ENCODE results near the gene TMLHE. TPM values are rescaled to one million over a fixed set of nuclear protein-coding genes. Genes with fewer than 3 reads are reported as not detected.
"Not testable (repeated sequence)": the region's sequence is repeated elsewhere in the genome, so short reads cannot be mapped to it uniquely, and the experiment has no call there.

Gene TMLHE, protein sequence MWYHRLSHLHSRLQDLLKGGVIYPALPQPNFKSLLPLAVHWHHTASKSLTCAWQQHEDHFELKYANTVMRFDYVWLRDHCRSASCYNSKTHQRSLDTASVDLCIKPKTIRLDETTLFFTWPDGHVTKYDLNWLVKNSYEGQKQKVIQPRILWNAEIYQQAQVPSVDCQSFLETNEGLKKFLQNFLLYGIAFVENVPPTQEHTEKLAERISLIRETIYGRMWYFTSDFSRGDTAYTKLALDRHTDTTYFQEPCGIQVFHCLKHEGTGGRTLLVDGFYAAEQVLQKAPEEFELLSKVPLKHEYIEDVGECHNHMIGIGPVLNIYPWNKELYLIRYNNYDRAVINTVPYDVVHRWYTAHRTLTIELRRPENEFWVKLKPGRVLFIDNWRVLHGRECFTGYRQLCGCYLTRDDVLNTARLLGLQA
- 8.1 TPM for polyA plus RNA-seq (2013, experiment 1 of 2)
- 9.1 TPM for polyA plus RNA-seq (2013, experiment 2 of 2)

DNA sequence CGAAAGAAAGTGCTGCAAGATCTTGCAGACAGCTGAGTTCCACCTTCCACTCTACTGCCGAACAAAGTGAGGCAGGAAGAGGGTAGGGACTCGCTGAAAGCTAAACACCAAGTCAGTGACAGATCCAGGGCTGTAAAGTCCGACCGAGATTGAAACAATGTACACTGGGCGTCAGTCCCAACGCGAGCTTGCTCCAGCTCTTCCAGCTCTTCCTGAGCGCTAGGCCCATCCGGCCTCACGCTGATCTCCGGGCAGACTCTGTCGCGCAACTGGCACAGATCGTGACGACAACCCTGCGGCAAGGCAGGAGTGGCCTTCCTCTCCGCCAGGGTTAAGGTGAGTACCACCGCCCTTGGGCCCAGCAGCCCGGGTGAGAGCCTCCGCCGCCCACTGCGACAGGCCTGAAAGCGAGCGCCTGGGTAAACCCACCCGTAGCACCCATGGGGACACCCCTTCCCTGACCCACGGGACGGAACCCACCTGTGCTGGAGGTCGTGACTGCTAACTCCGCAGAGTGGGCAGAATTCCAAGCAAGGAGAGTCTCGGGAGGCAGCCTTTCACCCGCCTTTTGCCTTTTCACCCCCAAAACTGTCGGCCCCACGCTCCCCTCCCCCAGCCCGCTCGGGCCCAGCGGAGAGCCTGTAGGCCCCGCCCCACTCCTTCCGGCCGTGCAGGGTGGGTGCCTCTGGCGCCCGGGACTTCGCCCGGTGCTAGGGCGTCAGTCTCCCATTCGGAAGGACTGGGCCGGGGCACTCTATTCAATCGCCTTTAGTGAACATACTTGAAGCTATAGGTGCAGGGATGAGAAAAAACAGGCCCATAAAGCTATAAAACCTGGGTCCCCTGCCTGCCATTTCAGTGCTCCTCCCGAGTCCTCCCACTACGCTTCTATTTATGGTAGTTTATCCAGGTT lies at the start of gene TMLHE, which contains the start of gene SPRY3:
Gene TMLHE, minus strand, starts transcription at position 641 of the 913 bp plus-strand sequence. CDS start 67,676 bp downstream, outside the sequence.
Gene SPRY3, plus strand, starts transcription at position 275 of the 913 bp plus-strand sequence.
- peak within 1 kb of the TSS; percentile 86 for H3K4me3 ChIP-seq (ENCODE audit: low read length)
- no peaks in the 10 kb centered on the region for H3K27me3 ChIP-seq (ENCODE audit: insufficient read depth, low read length)
- H3K9ac ChIP-seq (ENCODE audit: low read depth, low read length): peak within 1 kb of the TSS; percentile 84
- H3K4me1 ChIP-seq (ENCODE audit: insufficient read depth, low read length): no peaks in the 10 kb centered on the region
- H3K9me3 ChIP-seq (ENCODE audit: insufficient read depth, low read depth, low read length): no peaks in the 10 kb centered on the region
- WGBS: 3% methylated on average over 47 of the region's 50 CpGs
- no peaks in the 10 kb centered on the region for H3K36me3 ChIP-seq (ENCODE audit: insufficient read depth, low read length)
- H3K27ac ChIP-seq (ENCODE audit: low read depth, low read length): no peak within 1 kb of the TSS

DNA sequence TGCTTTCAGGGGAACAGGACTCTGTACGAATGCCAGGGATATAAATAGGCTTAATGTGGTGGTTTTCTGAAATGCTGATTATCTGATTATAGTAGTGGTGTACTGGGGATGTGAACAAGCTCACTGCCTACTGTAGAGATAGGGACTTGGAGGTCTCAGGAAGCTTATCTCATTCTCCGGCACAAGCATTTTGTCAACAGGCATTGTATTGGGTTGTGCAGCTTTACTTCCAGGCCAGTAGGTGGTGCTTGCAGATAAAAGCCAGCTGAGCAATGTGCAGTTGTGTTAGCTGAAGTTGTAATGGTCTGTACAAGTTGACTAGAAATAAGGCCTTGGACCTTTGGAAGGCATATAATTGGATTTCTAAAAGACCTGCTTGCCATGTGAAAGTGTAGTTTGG lies 49.5 kb upstream of the TMLHE start:
- Histone ChIP-seq H3K9me3 (ENCODE audit: insufficient read depth, low read depth, low read length) (no peaks in the 10 kb centered on the region), H3K9ac (ENCODE audit: low read depth, low read length) (no peak overlapping the region), H3K4me3 (ENCODE audit: low read length) (no peak overlapping the region), H3K27ac (ENCODE audit: low read depth, low read length) (no peak overlapping the region), H3K27me3 (ENCODE audit: insufficient read depth, low read length) (no peaks in the 10 kb centered on the region), H3K36me3 (ENCODE audit: insufficient read depth, low read length) (no peaks in the 10 kb centered on the region), H3K4me1 (ENCODE audit: insufficient read depth, low read length) (no peaks in the 10 kb centered on the region)
- 68% methylated on average over 2 of the region's 2 CpGs for WGBS

DNA sequence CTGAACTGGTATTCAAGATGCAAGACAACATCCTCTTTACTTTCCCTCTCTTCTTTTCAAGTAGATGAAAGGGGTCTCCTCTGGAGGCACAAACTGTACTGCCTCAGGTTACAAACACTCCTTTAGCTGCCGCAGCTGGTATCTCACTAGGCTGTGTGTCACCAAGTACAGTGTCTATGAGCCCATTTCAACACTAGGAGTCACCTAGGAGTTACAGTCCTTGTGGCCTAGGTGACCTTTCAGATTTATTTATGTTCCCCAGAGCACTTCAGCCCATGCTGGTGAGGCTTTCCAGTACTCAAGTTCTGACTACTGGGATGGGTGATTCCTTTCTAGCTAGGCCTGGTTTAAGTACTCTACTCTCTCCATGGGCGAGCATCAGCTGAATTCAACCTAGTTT lies 32.4 kb upstream of the TMLHE start:
- 92% methylated on average over 2 of the region's 2 CpGs for WGBS
- H3K4me1 ChIP-seq (ENCODE audit: insufficient read depth, low read length): no peaks in the 10 kb centered on the region
- H3K4me3 ChIP-seq (ENCODE audit: low read length): no peak overlapping the region
- no peak overlapping the region for H3K9ac ChIP-seq (ENCODE audit: low read depth, low read length)
- H3K36me3 ChIP-seq (ENCODE audit: insufficient read depth, low read length): no peaks in the 10 kb centered on the region
- H3K27me3 ChIP-seq (ENCODE audit: insufficient read depth, low read length): no peaks in the 10 kb centered on the region
- no peak overlapping the region for H3K27ac ChIP-seq (ENCODE audit: low read depth, low read length)
- H3K9me3 ChIP-seq (ENCODE audit: insufficient read depth, low read depth, low read length): no peaks in the 10 kb centered on the region

DNA sequence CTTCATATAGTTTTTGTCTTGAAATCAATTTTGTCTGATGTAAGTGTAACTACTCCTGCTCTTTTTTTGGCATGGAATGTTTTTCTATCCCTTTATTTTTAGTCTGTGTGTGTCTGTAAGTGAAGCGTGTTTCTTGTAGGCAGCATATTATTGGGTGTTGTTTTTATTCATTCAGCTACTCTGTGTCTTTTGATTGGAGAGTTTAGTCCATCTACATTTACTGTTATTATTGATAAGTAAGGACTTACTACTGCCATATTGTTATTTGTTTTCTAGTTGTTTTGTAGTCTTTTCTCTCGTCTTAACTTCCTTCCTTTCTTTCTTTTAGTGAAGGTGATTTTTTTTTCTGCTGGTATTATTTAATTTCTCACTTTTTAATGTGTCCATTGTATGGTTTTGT lies 30.5 kb upstream of the TMLHE start:
- Histone ChIP-seq H3K27ac (ENCODE audit: low read depth, low read length) (no peak overlapping the region), H3K9me3 (ENCODE audit: insufficient read depth, low read depth, low read length) (no peaks in the 10 kb centered on the region), H3K27me3 (ENCODE audit: insufficient read depth, low read length) (no peaks in the 10 kb centered on the region), H3K4me1 (ENCODE audit: insufficient read depth, low read length) (no peaks in the 10 kb centered on the region), H3K4me3 (ENCODE audit: low read length) (no peak overlapping the region), H3K9ac (ENCODE audit: low read depth, low read length) (no peak overlapping the region), H3K36me3 (ENCODE audit: insufficient read depth, low read length) (no peaks in the 10 kb centered on the region)
- WGBS: no CpG with 5 or more reads among the region's 2 CpGs

DNA sequence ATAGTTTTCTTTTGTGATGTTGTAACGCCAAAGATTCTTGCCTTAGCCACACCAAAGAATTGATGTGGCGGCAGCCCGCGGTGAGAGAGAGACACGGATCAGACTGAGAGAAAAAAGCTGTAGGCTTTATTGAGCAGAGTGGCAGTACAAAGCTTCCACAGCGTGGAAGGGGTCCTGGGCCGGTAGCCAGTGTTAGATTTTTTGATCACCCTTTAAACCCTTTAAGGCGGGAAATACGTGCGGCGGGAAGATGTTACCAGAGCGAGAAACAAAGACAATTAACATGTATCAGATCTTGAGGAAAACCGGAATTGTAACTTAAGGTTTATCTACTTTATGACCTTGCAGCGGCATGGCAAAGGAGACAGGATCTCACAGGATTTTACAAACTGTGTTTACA lies 28.6 kb upstream of the TMLHE start:
- H3K27me3 ChIP-seq (ENCODE audit: insufficient read depth, low read length); H3K9me3 ChIP-seq (ENCODE audit: insufficient read depth, low read depth, low read length); H3K4me1 ChIP-seq (ENCODE audit: insufficient read depth, low read length); H3K36me3 ChIP-seq (ENCODE audit: insufficient read depth, low read length): not testable (repeated sequence)
- H3K9ac ChIP-seq (ENCODE audit: low read depth, low read length): peak overlapping the region; percentile 83
- peak overlapping the region; percentile 57 for H3K4me3 ChIP-seq (ENCODE audit: low read length)
- 0 out of 2 replicates have a peak overlapping the region, but pooled peaks have one; percentile 25 for H3K27ac ChIP-seq (ENCODE audit: low read depth, low read length)
- WGBS: 51% methylated on average over 14 of the region's 14 CpGs

DNA sequence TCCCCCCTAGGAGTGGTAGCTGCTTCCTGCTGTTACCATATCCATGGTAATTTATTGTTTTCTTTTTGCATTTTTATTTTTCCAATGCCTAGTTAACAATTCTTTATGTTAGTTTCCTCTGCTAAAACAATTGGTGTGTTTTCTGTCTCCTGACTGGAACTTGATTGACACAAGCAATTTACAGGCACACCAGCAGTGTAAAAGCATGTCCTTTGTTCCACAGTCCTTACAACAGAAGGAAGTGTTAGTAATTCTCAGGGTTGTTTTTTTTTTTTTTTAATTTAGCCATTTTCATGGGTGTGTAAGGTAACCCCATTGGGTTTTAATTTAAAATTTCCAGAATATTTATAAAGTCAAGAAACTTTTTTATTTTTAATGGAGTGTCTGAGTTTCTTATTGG lies 25.0 kb upstream of the TMLHE start:
- no peak overlapping the region for H3K9ac ChIP-seq (ENCODE audit: low read depth, low read length)
- no peaks in the 10 kb centered on the region for H3K36me3 ChIP-seq (ENCODE audit: insufficient read depth, low read length)
- H3K27me3 ChIP-seq (ENCODE audit: insufficient read depth, low read length): no peaks in the 10 kb centered on the region
- H3K4me3 ChIP-seq (ENCODE audit: low read length): no peak overlapping the region
- no peak overlapping the region for H3K27ac ChIP-seq (ENCODE audit: low read depth, low read length)
- H3K9me3 ChIP-seq (ENCODE audit: insufficient read depth, low read depth, low read length): no peaks in the 10 kb centered on the region
- peaks cover 7% of the 10 kb centered on the region for H3K4me1 ChIP-seq (ENCODE audit: insufficient read depth, low read length)

DNA sequence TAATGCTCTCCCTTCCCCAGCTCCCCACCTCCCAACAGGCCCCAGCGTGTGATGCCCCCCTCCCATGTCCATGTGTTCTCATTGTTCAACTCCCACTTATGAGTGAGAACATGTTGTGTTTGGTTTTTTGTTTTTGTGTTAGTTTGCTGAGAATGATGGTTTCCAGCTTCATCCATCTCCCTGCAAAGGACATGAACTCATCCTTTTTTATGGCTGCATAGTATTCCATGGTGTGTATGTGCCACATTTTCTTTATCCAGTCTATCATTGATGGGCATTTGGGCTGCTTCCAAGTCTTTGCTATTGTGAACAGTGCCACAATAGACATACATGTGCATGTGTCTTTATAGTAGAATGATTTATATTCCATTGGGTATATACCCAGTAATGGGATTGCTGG lies 22.3 kb upstream of the TMLHE start:
- H3K9ac ChIP-seq (ENCODE audit: low read depth, low read length); H3K27ac ChIP-seq (ENCODE audit: low read depth, low read length); H3K9me3 ChIP-seq (ENCODE audit: insufficient read depth, low read depth, low read length); H3K4me1 ChIP-seq (ENCODE audit: insufficient read depth, low read length); H3K36me3 ChIP-seq (ENCODE audit: insufficient read depth, low read length); H3K27me3 ChIP-seq (ENCODE audit: insufficient read depth, low read length); H3K4me3 ChIP-seq (ENCODE audit: low read length): not testable (repeated sequence)
- no CpG with 5 or more reads among the region's 1 CpG for WGBS

DNA sequence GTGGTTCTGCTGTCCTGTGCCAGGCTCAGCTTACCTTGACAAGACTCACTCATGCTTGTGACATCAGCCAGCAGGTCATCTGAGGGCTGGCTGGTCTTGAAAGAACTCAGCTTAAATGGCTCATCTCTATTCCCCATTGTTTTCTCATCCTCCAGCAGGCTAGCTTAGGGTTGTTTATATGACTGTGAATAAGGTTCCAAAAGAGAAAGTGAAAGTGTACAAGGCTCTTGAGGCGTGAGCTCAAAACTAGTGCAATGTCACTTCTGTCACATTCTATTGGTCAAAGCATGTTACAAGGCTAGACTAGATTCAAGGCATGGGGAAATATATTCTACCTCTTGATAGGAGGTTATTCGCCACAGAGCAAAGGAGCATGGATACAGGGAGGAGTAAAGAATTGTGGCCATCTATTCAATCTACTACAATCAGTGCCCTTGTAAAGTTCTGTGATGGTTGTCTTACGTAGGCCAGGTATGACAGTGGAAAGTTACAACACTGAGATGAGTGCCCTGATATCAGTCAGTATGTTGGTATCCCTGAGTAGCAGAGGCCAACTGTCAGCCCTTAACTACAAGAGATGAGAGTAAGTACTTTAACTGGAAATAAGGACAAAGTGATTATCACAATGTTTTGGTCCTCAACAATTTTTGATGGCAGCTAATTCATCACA lies 19.8 kb upstream of the TMLHE start:
- 97% methylated on average over 3 of the region's 3 CpGs for WGBS
- Histone ChIP-seq H3K36me3 (ENCODE audit: insufficient read depth, low read length) (no peaks in the 10 kb centered on the region), H3K9me3 (ENCODE audit: insufficient read depth, low read depth, low read length) (no peaks in the 10 kb centered on the region), H3K4me1 (ENCODE audit: insufficient read depth, low read length) (peaks cover 4% of the 10 kb centered on the region), H3K4me3 (ENCODE audit: low read length) (no peak overlapping the region), H3K27ac (ENCODE audit: low read depth, low read length) (no peak overlapping the region), H3K9ac (ENCODE audit: low read depth, low read length) (no peak overlapping the region), H3K27me3 (ENCODE audit: insufficient read depth, low read length) (no peaks in the 10 kb centered on the region)

DNA sequence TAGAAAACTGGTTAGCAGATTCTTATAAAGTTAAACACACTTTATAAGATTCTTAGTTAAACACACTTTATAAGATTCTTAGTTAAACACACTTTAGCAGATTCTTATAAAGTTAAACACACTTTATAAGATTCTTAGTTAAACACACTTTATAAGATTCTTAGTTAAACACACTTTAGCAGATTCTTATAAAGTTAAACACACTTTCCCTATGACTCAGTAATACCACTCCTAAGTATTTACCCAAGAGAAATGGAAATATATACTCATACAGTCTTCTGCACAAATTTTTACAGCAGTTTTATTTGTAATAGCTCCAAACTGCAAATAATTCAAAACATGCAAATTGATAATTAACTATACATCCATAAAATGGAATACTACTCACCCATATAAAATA lies 7.4 kb upstream of the TMLHE start:
- not testable (repeated sequence) for H3K27me3 ChIP-seq (ENCODE audit: insufficient read depth, low read length); H3K4me1 ChIP-seq (ENCODE audit: insufficient read depth, low read length); H3K27ac ChIP-seq (ENCODE audit: low read depth, low read length)

DNA sequence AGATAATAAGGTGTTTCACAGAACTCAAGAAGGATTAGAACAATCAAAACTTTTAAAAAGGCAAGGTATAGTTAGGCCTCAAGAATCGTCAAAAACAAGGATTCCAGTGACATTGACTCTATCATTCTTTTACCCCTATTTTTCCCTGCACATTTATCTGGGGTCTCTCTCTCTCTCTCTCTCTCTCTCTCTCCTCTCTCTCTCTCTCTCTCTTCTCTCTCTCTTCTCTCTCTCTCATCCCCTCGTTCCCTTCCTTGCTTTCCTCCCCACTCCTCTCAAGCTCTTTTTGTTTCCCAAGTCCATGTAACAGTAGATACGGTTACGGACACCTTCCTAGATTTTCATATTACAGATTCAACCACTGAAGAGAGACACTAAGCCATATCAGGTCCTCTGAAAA lies 3.2 kb upstream of the TMLHE start:
- no peak overlapping the region for H3K9ac ChIP-seq (ENCODE audit: low read depth, low read length)
- no peaks in the 10 kb centered on the region for H3K27me3 ChIP-seq (ENCODE audit: insufficient read depth, low read length)
- H3K4me1 ChIP-seq (ENCODE audit: insufficient read depth, low read length): no peaks in the 10 kb centered on the region
- WGBS: 92% methylated on average over 4 of the region's 4 CpGs
- H3K27ac ChIP-seq (ENCODE audit: low read depth, low read length): no peak overlapping the region
- no peaks in the 10 kb centered on the region for H3K9me3 ChIP-seq (ENCODE audit: insufficient read depth, low read depth, low read length)
- H3K36me3 ChIP-seq (ENCODE audit: insufficient read depth, low read length): no peaks in the 10 kb centered on the region
- H3K4me3 ChIP-seq (ENCODE audit: low read length): no peak overlapping the region

More for the DNA sequence above, 7.4 kb upstream of the TMLHE start:
- H3K36me3 ChIP-seq (ENCODE audit: insufficient read depth, low read length); H3K9ac ChIP-seq (ENCODE audit: low read depth, low read length); H3K4me3 ChIP-seq (ENCODE audit: low read length); H3K9me3 ChIP-seq (ENCODE audit: insufficient read depth, low read depth, low read length): not testable (repeated sequence)
